A549 (cell line): ENCODE data around the gene TRMO. TPM values are rescaled to one million over a fixed set of nuclear protein-coding genes. Genes with fewer than 3 reads are reported as not detected.

Source experiments
- ATAC-seq, 2 experiments: fragments of 200-7000 bp in 1 of 2; fragments of >200 bp in 1 of 2; cut with Nextera tagmentation in 1 of 2; cut with Tn5 transposase in 1 of 2; 3 replicates each; pipeline versions ENCODE4 v1.8.0 to v1.9.1; 2018 to 2020; ENCODE audit warnings: mild to moderate bottlenecking in 1 of 2, moderate library complexity in 1 of 2
- CTCF ChIA-PET: fragments of 300-600 bp; sonication (Branson Sonifier 250); formaldehyde crosslinking; extraction: SDS; loops from one replicate; lab custom pipeline; 2021; ENCODE audit warnings: antibody characterized with exemption, inconsistent platforms; lab: Yijun Ruan, JAX
- POLR2A ChIA-PET: fragments of 350-600 bp; formaldehyde crosslinking; extraction: SDS; loops from one replicate; lab custom pipeline; 2021; ENCODE audit warnings: antibody characterized with exemption, inconsistent platforms; lab: Yijun Ruan, JAX
- DNase-seq, 2 experiments: peaks; one replicate each; pipeline versions ENCODE4 v3.0.0 to v3.0.0-alpha.2; 2011 to 2016; ENCODE audit warnings: low read depth in 1 of 2, low spot score in 1 of 2
- FAIRE-seq: peaks from 2 replicates; lab custom pipeline; 2011; peaks lifted over from hg19 to GRCh38; lab: Jason Lieb, UNC
- H3K27ac ChIP-seq, 2 experiments: fragments of >200 bp; sonication (Bioruptor Twin); formaldehyde crosslinking; 3 replicates each; pipeline ENCODE4 v1.5.1; 2016 to 2017
- H3K4me1 ChIP-seq: fragments of >200 bp; sonication (Bioruptor Twin); formaldehyde crosslinking; 3 replicates; pipeline ENCODE4 v1.6.1; 2016
- H3K4me2 ChIP-seq: fragments of >200 bp; sonication (Bioruptor Twin); formaldehyde crosslinking; 3 replicates; pipeline ENCODE4 v1.6.1; 2016
- H3K4me3 ChIP-seq: fragments of >200 bp; sonication (Bioruptor Twin); formaldehyde crosslinking; 3 replicates; pipeline ENCODE4 v1.5.1; 2016
- H3K9me3 ChIP-seq: fragments of >200 bp; sonication (Bioruptor Twin); formaldehyde crosslinking; 3 replicates; pipeline ENCODE4 v1.6.1; 2016
- CBX8 ChIP-seq: fragments of 200-600 bp; sonication (generic); IDR thresholded peaks from 2 replicates; pipeline ENCODE4 v1.6.1; 2016
- CHD2 ChIP-seq: fragments of 150-350 bp; IDR thresholded peaks from 2 replicates; pipeline ENCODE4 v1.6.1; 2014; ENCODE audit warnings: low read length; ENCODE audit not compliant: partially characterized antibody
- CTCF ChIP-seq: fragments of >200 bp; sonication (Bioruptor Twin); formaldehyde crosslinking; IDR thresholded peaks from 3 replicates; pipeline ENCODE4 v1.5.1; 2016
- E2F6 ChIP-seq: IDR thresholded peaks from 2 replicates; pipeline ENCODE4 v1.6.1; 2012; ENCODE audit warnings: low read depth, borderline replicate concordance
- EHF ChIP-seq: fragments of 250-450 bp; sonication (Bioruptor Pico); IDR thresholded peaks from 2 replicates; pipeline ENCODE4 v1.5.0; 2020; ENCODE audit warnings: mild to moderate bottlenecking
- EP300 ChIP-seq, 2 experiments: fragments of >200 bp; sonication (Bioruptor Twin); formaldehyde crosslinking; IDR thresholded peaks; 2 replicates in 1 of 2; 3 replicates in 1 of 2; pipeline ENCODE4 v1.6.1; 2016 to 2017
- ESRRA ChIP-seq: fragments of 150-350 bp; IDR thresholded peaks from 2 replicates; pipeline ENCODE4 v1.6.1; 2014; ENCODE audit warnings: mild to moderate bottlenecking, low read length, borderline replicate concordance
- FOXS1 ChIP-seq: fragments of 250-450 bp; sonication (Bioruptor Pico); IDR thresholded peaks from 2 replicates; pipeline ENCODE4 v1.5.0; 2020; ENCODE audit warnings: mild to moderate bottlenecking, moderate library complexity
- GATA3 ChIP-seq: IDR thresholded peaks from 2 replicates; pipeline ENCODE4 v1.6.1; 2012; ENCODE audit warnings: borderline replicate concordance
- HDAC2 ChIP-seq: fragments of 200-600 bp; sonication (generic); IDR thresholded peaks from 2 replicates; pipeline ENCODE4 v1.6.1; 2016
- HEYL ChIP-seq: fragments of 250-450 bp; sonication (Bioruptor Pico); IDR thresholded peaks from 2 replicates; pipeline ENCODE4 v1.8.0; 2021; ENCODE audit warnings: mild to moderate bottlenecking, moderate library complexity
- HOXB13 ChIP-seq: fragments of 250-450 bp; sonication (Bioruptor Pico); IDR thresholded peaks from 2 replicates; pipeline ENCODE4 v1.5.0; 2020; ENCODE audit warnings: low read depth, mild to moderate bottlenecking, moderate library complexity
- JUN ChIP-seq, 2 experiments: fragments of >200 bp; sonication (Bioruptor Twin); formaldehyde crosslinking; IDR thresholded peaks; 2 replicates in 1 of 2; 3 replicates in 1 of 2; pipeline ENCODE4 v1.6.1; 2016 to 2017
- JUNB ChIP-seq: fragments of >200 bp; sonication (Bioruptor Twin); formaldehyde crosslinking; IDR thresholded peaks from 2 replicates; pipeline ENCODE4 v1.6.1; 2016
- NFE2L2 ChIP-seq: fragments of 150-350 bp; conservative IDR thresholded peaks from 2 replicates; pipeline ENCODE4 v1.6.1; 2014; ENCODE audit warnings: low read length
- PHF8 ChIP-seq: fragments of 200-600 bp; sonication (generic); IDR thresholded peaks from 2 replicates; pipeline ENCODE4 v1.6.1; 2016; ENCODE audit warnings: low read depth, mild to moderate bottlenecking, antibody characterized with exemption, moderate library complexity, borderline replicate concordance
- POLR2A ChIP-seq: IDR thresholded peaks from 2 replicates; pipeline ENCODE4 v1.6.1; 2012; ENCODE audit warnings: mild to moderate bottlenecking, low read length
- RFX5 ChIP-seq: fragments of 450-650 bp; IDR thresholded peaks from 2 replicates; pipeline ENCODE4 v1.7.1; 2014; ENCODE audit warnings: antibody characterized with exemption, mild to moderate bottlenecking, moderate library complexity
- SMC3 ChIP-seq: fragments of >200 bp; sonication (Bioruptor Twin); formaldehyde crosslinking; IDR thresholded peaks from 3 replicates; pipeline ENCODE4 v1.6.1; 2018; ENCODE audit warnings: inconsistent platforms
- SREBF2 ChIP-seq: fragments of 450-650 bp; IDR thresholded peaks from 2 replicates; pipeline ENCODE4 v1.6.1; 2014; ENCODE audit warnings: mild to moderate bottlenecking, moderate library complexity
- TFCP2L1 ChIP-seq: fragments of 250-450 bp; sonication (Bioruptor Pico); IDR thresholded peaks from 2 replicates; pipeline ENCODE4 v1.5.0; 2021; ENCODE audit warnings: mild to moderate bottlenecking
- TP53 ChIP-seq: fragments of 250-450 bp; sonication (Bioruptor Pico); IDR thresholded peaks from 2 replicates; pipeline ENCODE4 v1.5.0; 2021; ENCODE audit warnings: mild to moderate bottlenecking, moderate library complexity
- ZFP36 ChIP-seq: fragments of 450-650 bp; IDR thresholded peaks from 2 replicates; pipeline ENCODE4 v1.6.1; 2014; ENCODE audit warnings: borderline replicate concordance; ENCODE audit not compliant: partially characterized antibody
- ZNF302 ChIP-seq: fragments of 250-450 bp; sonication (Bioruptor Pico); IDR thresholded peaks from 2 replicates; pipeline ENCODE4 v1.9.0; 2021; ENCODE audit warnings: inconsistent platforms, mild to moderate bottlenecking, moderate library complexity
- ZSCAN20 ChIP-seq: fragments of 250-450 bp; sonication (Bioruptor Pico); IDR thresholded peaks from 2 replicates; pipeline ENCODE4 v1.8.0; 2022; ENCODE audit warnings: mild to moderate bottlenecking, moderate library complexity
- WGBS: methylation state at CpG from one replicate; pipeline ENCODE4 v1.1.6; 2017; ENCODE audit errors: missing lambda C conversion rate; 5-methylcytosine and 5-hydroxymethylcytosine counted together
- polyA plus RNA-seq, 4 experiments: library from polyadenylated mRNA; depleted of rRNA in 3 of 4; stranded (reverse); fragments of >200 nt; fragmentation: RNase III in 1 of 4; extraction: RNeasy Plus Mini Kit Qiagen cat#74134 plus additional on column Dnase treatment in 1 of 4; gene quantifications; 2 replicates in 3 of 4; 3 replicates in 1 of 4; pipeline ENCODE4 v1.2.3, GENCODE V29; 2011 to 2017
- TF ChIP-seq, protein P1 (sequence below): fragments of >200 bp; sonication (Bioruptor Twin); formaldehyde crosslinking; IDR thresholded peaks from 2 replicates; pipeline ENCODE4 v1.6.1; 2016

Gene TRMO
- polyA plus RNA-seq, 2 of the 4 experiments (the other 2 are of a cell fraction) = 12.0 to 18.8 TPM

DNA sequence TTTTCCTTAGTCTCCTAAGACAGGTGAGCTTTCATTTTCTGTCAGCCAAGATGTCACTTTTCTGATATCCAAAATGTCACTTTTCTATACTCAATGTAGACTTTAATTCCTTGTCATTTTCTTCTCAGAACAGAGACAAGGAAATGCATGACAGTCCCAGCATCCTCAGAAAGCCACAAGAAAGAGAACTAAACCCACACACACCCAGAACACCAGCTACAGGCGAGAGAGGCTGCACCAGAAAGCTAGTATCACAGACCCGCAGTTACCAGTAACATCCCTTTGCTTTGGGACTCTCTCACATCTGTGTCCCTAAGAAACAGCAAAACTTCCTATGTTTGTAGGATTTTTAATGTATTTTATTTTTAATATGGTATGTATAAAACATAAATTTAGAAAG is 17.1 kb downstream of the TRMO start:
- Histone ChIP-seq H3K4me3 (no peak overlapping the region), H3K4me2 (no peak overlapping the region), H3K27ac (no peak overlapping the region), H3K9me3 (no peaks in the 10 kb centered on the region), H3K4me1 (peaks cover 3% of the 10 kb centered on the region; the same call in 2 of the 3 replicates)
- no peak for FAIRE-seq
- no peak for ATAC-seq
- POLR2A ChIA-PET = no interaction called here
- CTCF ChIA-PET = interaction anchor here (1.0 to 10.3 kb wide), 5 partner anchors 12 to 155 kb away, joined by 3 to 104 read pairs (median 3); partner anchors contain the start of gene TRMO
- no peak for TF ChIP-seq HEYL (CRISPR knock-in tag)
- TF ChIP-seq E2F6 = no peak
- no peak for TF ChIP-seq EHF
- TF ChIP-seq NFE2L2 = no peak
- TF ChIP-seq POLR2A = no peak
- no peak for TF ChIP-seq ZNF302 (CRISPR knock-in tag)
- TF ChIP-seq, protein P1, sequence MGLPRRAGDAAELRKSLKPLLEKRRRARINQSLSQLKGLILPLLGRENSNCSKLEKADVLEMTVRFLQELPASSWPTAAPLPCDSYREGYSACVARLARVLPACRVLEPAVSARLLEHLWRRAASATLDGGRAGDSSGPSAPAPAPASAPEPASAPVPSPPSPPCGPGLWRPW = no peak
- no peak for TF ChIP-seq EP300 (IDR thresholded peaks at IDR 0.05)
- no peak for TF ChIP-seq CTCF
- TF ChIP-seq ESRRA = no peak
- TF ChIP-seq, all 56 proteins: peak for 0
- DNase-seq = no peak
- WGBS = 98% methylated on average over 2 of the region's 2 CpGs

DNA sequence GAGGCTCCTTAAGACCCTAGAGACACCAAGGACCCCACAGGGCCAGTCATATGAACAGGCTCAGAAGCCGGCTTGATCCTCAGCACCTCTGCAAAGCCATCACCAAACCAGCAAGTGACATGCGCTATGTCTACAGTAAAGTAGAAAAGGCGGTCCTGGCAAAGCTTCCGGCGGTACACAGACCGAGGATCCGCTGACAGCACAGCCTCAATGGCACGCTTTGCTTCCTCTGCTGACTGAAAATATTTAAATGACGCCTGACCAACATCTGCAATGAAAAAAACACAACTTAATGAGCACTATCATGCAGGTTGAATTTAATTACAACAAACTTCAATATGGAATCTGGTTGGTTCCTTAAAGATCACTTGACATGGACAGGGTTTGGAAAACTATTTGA is 17.6 kb downstream of the TRMO start:
- ChIA-PET POLR2A (no interaction called here), CTCF (interaction anchor here (1.0 to 10.3 kb wide), 5 partner anchors 13 to 155 kb away, joined by 3 to 104 read pairs (median 3); partner anchors contain the start of gene TRMO)
- Histone ChIP-seq H3K27ac (no peak overlapping the region), H3K4me3 (no peak overlapping the region), H3K4me1 (peaks cover 3% of the 10 kb centered on the region; the same call in 2 of the 3 replicates), H3K4me2 (no peak overlapping the region), H3K9me3 (no peaks in the 10 kb centered on the region)
- DNase-seq (no peak), ATAC-seq (no peak), FAIRE-seq (no peak)
- no peak for TF ChIP-seq CBX8
- no peak for TF ChIP-seq RFX5
- TF ChIP-seq JUN (IDR thresholded peaks at IDR 0.05) = no peak
- no peak for TF ChIP-seq PHF8
- TF ChIP-seq TP53 (CRISPR knock-in tag) = no peak
- TF ChIP-seq JUNB = no peak
- TF ChIP-seq CHD2 = no peak
- no peak for TF ChIP-seq TFCP2L1 (CRISPR knock-in tag)
- no peak for TF ChIP-seq HDAC2
- TF ChIP-seq CTCF = no peak
- TF ChIP-seq ZNF302 (CRISPR knock-in tag) = no peak
- no peak for TF ChIP-seq SREBF2
- no peak for TF ChIP-seq HOXB13 (CRISPR knock-in tag)
- no peak for TF ChIP-seq FOXS1 (CRISPR knock-in tag)
- no peak for TF ChIP-seq SMC3
- no peak for TF ChIP-seq ZSCAN20 (CRISPR knock-in tag)
- TF ChIP-seq NFE2L2 = no peak
- TF ChIP-seq GATA3 = no peak
- TF ChIP-seq ZFP36 = no peak
- 95% methylated on average over 9 of the region's 9 CpGs for WGBS
